HCT116 (cell line): ENCODE measurements around the gene SLC25A18. TPM values are rescaled to one million over a fixed set of nuclear protein-coding genes. Genes with fewer than 3 reads are reported as not detected.
A peak's percentile ranks its signal among the peaks of the same experiment; 100 is the strongest.

Source experiments
- ATAC-seq: fragments of 200-7000 bp; cut with Tn5 transposase; 2 replicates; pipeline ENCODE4 v1.9.1; 2020; ENCODE audit warnings: mild to moderate bottlenecking, moderate library complexity
- BruUV-seq: library from RNA; stranded (reverse); fragments of 400-500 nt; replicated peaks from 2 replicates; lab custom pipeline; 2021; lab: Mats Ljungman, UMichigan
- CTCF ChIA-PET: fragments of 300-600 bp; sonication (Branson Sonifier 250); formaldehyde crosslinking; loops from one replicate; lab custom pipeline; 2021; ENCODE audit warnings: antibody characterized with exemption; lab: Charles Lee
- POLR2A ChIA-PET: fragments of 300-600, 350-600 bp; sonication (Branson Sonifier 250); formaldehyde crosslinking; loops from one replicate; lab custom pipeline; 2021; ENCODE audit warnings: antibody characterized with exemption; lab: Charles Lee
- RAD21 ChIA-PET, 2 experiments: fragments of 300-600 bp; sonication (Branson Sonifier 250); formaldehyde crosslinking; loops; one replicate each; lab custom pipeline; 2023; ENCODE audit warnings: low total read pairs in 2 of 2; ENCODE audit not compliant: uncharacterized antibody in 2 of 2, unreplicated experiment in 2 of 2, low non-redundant PET in 1 of 2; lab: Charles Lee
- DNase-seq: peaks from one replicate; pipeline ENCODE4 v3.0.0-alpha.2; 2010; ENCODE audit warnings: low read depth, low spot score
- H2AFZ ChIP-seq: fragments of 200-600 bp; shearing (Covaris generic), sonication (generic); 2 replicates; pipeline ENCODE4 v1.6.1; 2017; ENCODE audit warnings: low read depth, mixed run types, mixed read lengths, antibody characterized with exemption, low read length; ENCODE audit not compliant: poor library complexity, severe bottlenecking
- H3K27ac ChIP-seq: 2 replicates; pipeline ENCODE4 v1.5.1; 2012; ENCODE audit warnings: low read depth, low read length
- H3K27me3 ChIP-seq: fragments of 200-600 bp; sonication (generic); 2 replicates; pipeline ENCODE4 v1.6.1; 2016; ENCODE audit warnings: mixed run types, low read length, mixed read lengths; ENCODE audit not compliant: insufficient read depth
- H3K36me3 ChIP-seq, 2 experiments: fragments of 200-500 bp in 1 of 2; fragments of 200-600 bp in 1 of 2; sonication (Bioruptor generic) in 1 of 2; sonication (generic) in 1 of 2; 2 replicates each; pipeline versions ENCODE4 v1.5.1 to v1.6.1; 2014 to 2016; ENCODE audit warnings: low read length in 2 of 2, inconsistent platforms in 1 of 2, mixed read lengths in 1 of 2, mixed run types in 1 of 2; ENCODE audit not compliant: insufficient read depth in 2 of 2, control insufficient read depth in 1 of 2
- H3K4me1 ChIP-seq, 2 experiments: fragments of 200-600 bp in 1 of 2; sonication (generic) in 1 of 2; 2 replicates each; pipeline versions ENCODE4 v1.5.1 to v1.6.1; 2012 to 2017; ENCODE audit warnings: low read length in 2 of 2, inconsistent platforms in 1 of 2, mild to moderate bottlenecking in 1 of 2, mixed read lengths in 1 of 2, mixed run types in 1 of 2, moderate library complexity in 1 of 2; ENCODE audit not compliant: insufficient read depth in 2 of 2, control insufficient read depth in 1 of 2
- H3K4me2 ChIP-seq: fragments of 200-600 bp; sonication (generic); 2 replicates; pipeline ENCODE4 v1.6.1; 2017; ENCODE audit warnings: mixed run types, low read length, mixed read lengths
- H3K4me3 ChIP-seq, 2 experiments: fragments of 200-600 bp in 1 of 2; sonication (generic) in 1 of 2; replicated peaks in 1 of 2; 2 replicates each; pipeline ENCODE4 v1.5.1; 2011 to 2016; ENCODE audit warnings: low read length in 2 of 2, control low read depth in 1 of 2, low read depth in 1 of 2, mild to moderate bottlenecking in 1 of 2, mixed read lengths in 1 of 2, mixed run types in 1 of 2
- H3K79me2 ChIP-seq: fragments of 200-600 bp; sonication (generic); 2 replicates; pipeline ENCODE4 v1.6.1; 2017; ENCODE audit warnings: mild to moderate bottlenecking, mixed run types, low read length, moderate library complexity, mixed read lengths; ENCODE audit not compliant: insufficient read depth
- H3K9ac ChIP-seq: fragments of 200-600 bp; sonication (generic); 2 replicates; pipeline ENCODE4 v1.6.1; 2016; ENCODE audit warnings: low read length, mixed read lengths
- H3K9me2 ChIP-seq: fragments of 200-600 bp; sonication (generic), shearing (Covaris generic); 2 replicates; pipeline ENCODE4 v1.6.1; 2017; ENCODE audit warnings: mixed run types, mild to moderate bottlenecking, moderate library complexity; ENCODE audit not compliant: insufficient read depth
- H3K9me3 ChIP-seq, 2 experiments: fragments of 200-500 bp in 1 of 2; fragments of 200-600 bp in 1 of 2; sonication (Bioruptor generic) in 1 of 2; sonication (generic) in 1 of 2; 2 replicates each; pipeline ENCODE4 v1.6.1; 2014 to 2017; ENCODE audit warnings: low read length in 2 of 2, mixed read lengths in 2 of 2, inconsistent platforms in 1 of 2, low read depth in 1 of 2, mild to moderate bottlenecking in 1 of 2, mixed run types in 1 of 2, moderate library complexity in 1 of 2; ENCODE audit not compliant: control insufficient read depth in 1 of 2, insufficient read depth in 1 of 2
- H4K20me1 ChIP-seq: fragments of 200-600 bp; sonication (generic), shearing (Covaris generic); 2 replicates; pipeline ENCODE4 v1.6.1; 2017; ENCODE audit warnings: mixed run types, mild to moderate bottlenecking, moderate library complexity; ENCODE audit not compliant: insufficient read depth
- CEBPB ChIP-seq: IDR thresholded peaks from 2 replicates; pipeline ENCODE4 v1.6.1; 2012; ENCODE audit warnings: low read depth
- CTCF ChIP-seq, 3 experiments: fragments of 200-600 bp in 1 of 3; sonication (generic) in 1 of 3; IDR thresholded peaks in 2 of 3; conservative IDR thresholded peaks in 1 of 3; 2 replicates each; pipeline ENCODE4 v1.5.1; 2012 to 2017; ENCODE audit warnings: low read depth in 2 of 3, low read length in 2 of 3, antibody characterized with exemption in 1 of 3, borderline replicate concordance in 1 of 3, control low read depth in 1 of 3, mild to moderate bottlenecking in 1 of 3, mixed read lengths in 1 of 3, mixed run types in 1 of 3, moderate library complexity in 1 of 3; ENCODE audit not compliant: insufficient read depth in 1 of 3
- EGR1 ChIP-seq: IDR thresholded peaks from 2 replicates; pipeline ENCODE4 v1.6.1; 2012; ENCODE audit warnings: low read depth
- ELF1 ChIP-seq: IDR thresholded peaks from 2 replicates; pipeline ENCODE4 v1.6.1; 2012; ENCODE audit warnings: low read depth, borderline replicate concordance
- EZH2 ChIP-seq: fragments of 200-600 bp; sonication (generic); IDR thresholded peaks from 2 replicates; pipeline ENCODE4 v1.6.1; 2017; ENCODE audit warnings: antibody characterized with exemption, mixed run types
- EZH2phosphoT487 ChIP-seq: fragments of 200-600 bp; IDR thresholded peaks from 2 replicates; pipeline ENCODE4 v1.6.1; 2018; ENCODE audit warnings: antibody characterized with exemption, borderline replicate concordance
- FOSL1 ChIP-seq: IDR thresholded peaks from 2 replicates; pipeline ENCODE4 v1.6.1; 2012; ENCODE audit warnings: low read depth
- JUND ChIP-seq: IDR thresholded peaks from 2 replicates; pipeline ENCODE4 v1.6.1; 2012
- MAX ChIP-seq: IDR thresholded peaks from 2 replicates; pipeline ENCODE4 v1.6.1; 2012
- POLR2A ChIP-seq: IDR thresholded peaks from 2 replicates; pipeline ENCODE4 v1.7.0; 2011; ENCODE audit warnings: borderline replicate concordance; ENCODE audit not compliant: insufficient read depth, insufficient read length; ENCODE audit errors: extremely low read depth
- POLR2AphosphoS5 ChIP-seq: IDR thresholded peaks from 2 replicates; pipeline ENCODE4 v1.6.1; 2011; ENCODE audit warnings: mild to moderate bottlenecking, low read depth, low read length, moderate library complexity
- RAD21 ChIP-seq: IDR thresholded peaks from 2 replicates; pipeline ENCODE4 v1.6.1; 2012; ENCODE audit warnings: low read depth, mild to moderate bottlenecking
- SIN3A ChIP-seq: IDR thresholded peaks from 2 replicates; pipeline ENCODE4 v1.6.1; 2012; ENCODE audit warnings: low read depth
- SP1 ChIP-seq: IDR thresholded peaks from 2 replicates; pipeline ENCODE4 v1.6.1; 2012; ENCODE audit warnings: low read depth
- SRF ChIP-seq: IDR thresholded peaks from 2 replicates; pipeline ENCODE4 v1.6.1; 2012; ENCODE audit warnings: low read depth
- TCF7L2 ChIP-seq: IDR thresholded peaks from 2 replicates; pipeline ENCODE4 v1.7.0; 2011; ENCODE audit warnings: borderline replicate concordance, inconsistent platforms; ENCODE audit not compliant: insufficient read depth, insufficient read length; ENCODE audit errors: extremely low read depth
- YY1 ChIP-seq: IDR thresholded peaks from 2 replicates; pipeline ENCODE4 v1.6.1; 2011; ENCODE audit warnings: low read length, low read depth, moderate library complexity, mild to moderate bottlenecking; ENCODE audit not compliant: insufficient replicate concordance; ENCODE audit errors: extremely low read depth
- ZFX ChIP-seq: fragments of 450-650 bp; IDR thresholded peaks from 2 replicates; pipeline ENCODE4 v1.6.1; 2017
- ZNF274 ChIP-seq: fragments of 200-500 bp; sonication (Bioruptor generic); IDR thresholded peaks from 2 replicates; pipeline ENCODE4 v1.6.1; 2014; ENCODE audit warnings: mild to moderate bottlenecking, low read depth, low read length, inconsistent platforms
- intact Hi-C: fragments of 100-400 bp; cut with micrococcal nuclease; formaldehyde crosslinking; loops from 2 replicates; pipeline ENCODE4 v1.10.0; 2022
- total RNA-seq: library from RNA; stranded (reverse); gene quantifications from one replicate; pipeline ENCODE4 v1.2.1, GENCODE V29; 2021; ENCODE audit not compliant: unreplicated experiment

SLC25A18 gene
- total RNA-seq, 1 experiment from 2014 or later, result not detected

GRCh38 chr22:17637490-17638181 lies 74.3 kb downstream of the SLC25A18 start:
- Histone ChIP-seq H2AFZ (no peak overlapping the region), H3K79me2 (peaks cover 33% of the 10 kb centered on the region), H3K4me1 (peaks cover 27 to 40% of the 10 kb centered on the region in 2 experiments), H4K20me1 (no peaks in the 10 kb centered on the region)
- CTCF ChIA-PET, result interaction anchor here (0.7 kb wide), 1 partner anchor 104 kb away, joined by 3 read pairs; no protein-coding TSS in a partner anchor
- TF ChIP-seq CTCF (IDR thresholded peaks at IDR 0.05 in 2 of 3, conservative IDR thresholded peaks at IDR 0.05 in 1 of 3; ENCODE audit: borderline replicate concordance in 1 of 3, insufficient read depth in 1 of 3, low read depth in 2 of 3, low read length in 2 of 3), result no peak
- TF ChIP-seq ELF1, result no peak
- TF ChIP-seq RAD21, result no peak
- TF ChIP-seq MAX, result no peak
- TF ChIP-seq JUND, result no peak
- TF ChIP-seq SP1, result no peak
- TF ChIP-seq EZH2, result no peak
- TF ChIP-seq CEBPB, result no peak
- TF ChIP-seq POLR2A, result no peak
- TF ChIP-seq FOSL1, result no peak
- no peak for TF ChIP-seq SRF
- no peak for TF ChIP-seq YY1
- no peak for TF ChIP-seq SIN3A
- TF ChIP-seq ZNF274, result no peak
- no peak for TF ChIP-seq ZFX
- no peak for TF ChIP-seq EZH2phosphoT487
- TF ChIP-seq EGR1, result no peak
- no peak for TF ChIP-seq POLR2AphosphoS5
- TF ChIP-seq TCF7L2, result no peak
- TF ChIP-seq, all 23 proteins: peak for 0
- intact Hi-C loops, result no loop called here
- RAD21 ChIA-PET, result no interaction called here
- no peaks in the 10 kb centered on the region for H3K9me2 ChIP-seq
- H3K4me2 ChIP-seq, result peak overlapping the region; percentile 97
- peak overlapping the region; percentile 83 to 87 for H3K4me3 ChIP-seq
- POLR2A ChIA-PET, result interaction anchor here (0.7 kb wide), 1 partner anchor 136 kb away, joined by 6 read pairs; no protein-coding TSS in a partner anchor
- H3K9me3 ChIP-seq, result no peaks in the 10 kb centered on the region
- ATAC-seq (no peak), DNase-seq (no peak)
- H3K9ac ChIP-seq, result peak overlapping the region; percentile 95
- TSS peak; percentile 87 for BruUV-seq
- no peaks in the 10 kb centered on the region for H3K27me3 ChIP-seq
- H3K36me3 ChIP-seq, result no peaks in the 10 kb centered on the region
- peak overlapping the region; percentile 92 for H3K27ac ChIP-seq
